Type B pancreatic cell (in vitro differentiated cells): ENCODE data around the gene RNPEP. TPM values are rescaled to one million over a fixed set of nuclear protein-coding genes. Genes with fewer than 3 reads are reported as not detected.
A peak's percentile ranks its signal among the peaks of the same experiment; 100 is the strongest.

ENCODE experiments used
- DNase-seq: peaks from one replicate; pipeline ENCODE4 v3.0.0; 2021; ENCODE audit warnings: mixed read lengths; ENCODE audit not compliant: unreplicated experiment; ENCODE audit errors: extremely low spot score
- H3K27ac Mint-ChIP-seq: 2 replicates; pipeline ENCODE4 v1.8.0; 2021; ENCODE audit warnings: mild to moderate bottlenecking, mixed read lengths
- H3K27me3 Mint-ChIP-seq: 2 replicates; pipeline ENCODE4 v1.8.0; 2021; ENCODE audit warnings: mixed read lengths
- H3K36me3 Mint-ChIP-seq: 2 replicates; pipeline ENCODE4 v1.8.0; 2021; ENCODE audit warnings: mixed read lengths
- H3K4me1 Mint-ChIP-seq: one replicate; pipeline ENCODE4 v1.8.0; 2021; ENCODE audit warnings: mixed read lengths; ENCODE audit not compliant: unreplicated experiment
- H3K4me3 Mint-ChIP-seq: 2 replicates; pipeline ENCODE4 v1.8.0; 2021; ENCODE audit warnings: mild to moderate bottlenecking, mixed read lengths
- H3K9me3 Mint-ChIP-seq: 2 replicates; pipeline ENCODE4 v1.8.0; 2021; ENCODE audit warnings: mixed read lengths
- long read RNA-seq: library from polyadenylated mRNA; unstranded; transcript quantifications from one replicate; pipeline ENCODE4 v2.0.0, GENCODE V29; 2020
- total RNA-seq: library from RNA; stranded (reverse); gene quantifications from 2 replicates; pipeline ENCODE4 v1.2.1, GENCODE V29; 2021; ENCODE audit warnings: low replicate concordance
- TF ChIP-seq, protein P1 (sequence below): fragments of 200-600 bp; sonication (generic); conservative IDR thresholded peaks from 2 replicates; pipeline ENCODE4 v1.5.0; 2021; ENCODE audit warnings: antibody characterized with exemption, mild to moderate bottlenecking

The RNPEP gene
- 57.3 and 63.9 TPM in 2 replicates for total RNA-seq
- long read RNA-seq, partial matches to known transcripts: 21 of 30 reads
- long read RNA-seq, other reads (novel, unspliced or antisense): 7 of 30 reads

DNA sequence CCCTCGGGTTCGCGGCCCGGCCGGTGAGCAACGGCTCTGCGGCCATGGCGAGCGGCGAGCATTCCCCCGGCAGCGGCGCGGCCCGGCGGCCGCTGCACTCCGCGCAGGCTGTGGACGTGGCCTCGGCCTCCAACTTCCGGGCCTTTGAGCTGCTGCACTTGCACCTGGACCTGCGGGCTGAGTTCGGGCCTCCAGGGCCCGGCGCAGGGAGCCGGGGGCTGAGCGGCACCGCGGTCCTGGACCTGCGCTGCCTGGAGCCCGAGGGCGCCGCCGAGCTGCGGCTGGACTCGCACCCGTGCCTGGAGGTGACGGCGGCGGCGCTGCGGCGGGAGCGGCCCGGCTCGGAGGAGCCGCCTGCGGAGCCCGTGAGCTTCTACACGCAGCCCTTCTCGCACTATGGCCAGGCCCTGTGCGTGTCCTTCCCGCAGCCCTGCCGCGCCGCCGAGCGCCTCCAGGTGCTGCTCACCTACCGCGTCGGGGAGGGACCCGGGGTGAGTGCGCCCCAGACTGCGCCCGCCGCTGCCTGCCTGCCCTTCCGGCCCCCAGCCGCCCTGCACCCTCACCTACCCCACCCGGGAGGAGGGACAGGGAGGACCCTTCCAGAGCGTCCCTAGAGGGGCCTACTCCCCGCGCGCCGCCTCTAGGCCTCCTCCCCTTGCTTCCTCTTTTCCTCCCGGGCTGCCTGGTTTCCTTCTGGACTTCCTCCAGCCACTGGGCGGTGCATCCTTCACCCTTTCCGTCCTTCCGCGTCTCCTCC lies at the start of gene RNPEP:
RNPEP (plus strand) TSS at position 26 of the 757 bp plus-strand sequence; CDS start at position 45, 19 bp downstream.
- H3K4me1 Mint-ChIP-seq: peaks cover 23% of the 10 kb centered on the region
- H3K36me3 Mint-ChIP-seq: peaks cover 5% of the 10 kb centered on the region

GRCh38 chr1:201933840-201934430 lies 48.5 kb upstream of the RNPEP start:
- TF ChIP-seq, protein P1, sequence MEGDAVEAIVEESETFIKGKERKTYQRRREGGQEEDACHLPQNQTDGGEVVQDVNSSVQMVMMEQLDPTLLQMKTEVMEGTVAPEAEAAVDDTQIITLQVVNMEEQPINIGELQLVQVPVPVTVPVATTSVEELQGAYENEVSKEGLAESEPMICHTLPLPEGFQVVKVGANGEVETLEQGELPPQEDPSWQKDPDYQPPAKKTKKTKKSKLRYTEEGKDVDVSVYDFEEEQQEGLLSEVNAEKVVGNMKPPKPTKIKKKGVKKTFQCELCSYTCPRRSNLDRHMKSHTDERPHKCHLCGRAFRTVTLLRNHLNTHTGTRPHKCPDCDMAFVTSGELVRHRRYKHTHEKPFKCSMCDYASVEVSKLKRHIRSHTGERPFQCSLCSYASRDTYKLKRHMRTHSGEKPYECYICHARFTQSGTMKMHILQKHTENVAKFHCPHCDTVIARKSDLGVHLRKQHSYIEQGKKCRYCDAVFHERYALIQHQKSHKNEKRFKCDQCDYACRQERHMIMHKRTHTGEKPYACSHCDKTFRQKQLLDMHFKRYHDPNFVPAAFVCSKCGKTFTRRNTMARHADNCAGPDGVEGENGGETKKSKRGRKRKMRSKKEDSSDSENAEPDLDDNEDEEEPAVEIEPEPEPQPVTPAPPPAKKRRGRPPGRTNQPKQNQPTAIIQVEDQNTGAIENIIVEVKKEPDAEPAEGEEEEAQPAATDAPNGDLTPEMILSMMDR: no peak
- H3K36me3 Mint-ChIP-seq: no peaks in the 10 kb centered on the region
- no peak overlapping the region for H3K4me3 Mint-ChIP-seq
- H3K4me1 Mint-ChIP-seq: peaks cover 9% of the 10 kb centered on the region
- H3K27ac Mint-ChIP-seq: no peak overlapping the region
- H3K9me3 Mint-ChIP-seq: no peaks in the 10 kb centered on the region
- no peak for DNase-seq
- H3K27me3 Mint-ChIP-seq: no peaks in the 10 kb centered on the region

More for the DNA sequence above, at the start of gene RNPEP:
- Mint-ChIP-seq H3K4me3 (peak within 1 kb of the TSS; percentile 98), H3K27ac (peak within 1 kb of the TSS; percentile 98), H3K9me3 (no peaks in the 10 kb centered on the region), H3K27me3 (no peaks in the 10 kb centered on the region)
- DNase-seq: peak; percentile 74
- TF ChIP-seq, protein P1: peak; percentile 43

- Mint-ChIP-seq H3K9me3 (no peaks in the 10 kb centered on the region), H3K36me3 (no peaks in the 10 kb centered on the region), H3K27me3 (no peaks in the 10 kb centered on the region), H3K4me1 (peaks cover 31% of the 10 kb centered on the region), H3K27ac (no peak overlapping the region), H3K4me3 (no peak overlapping the region)
- DNase-seq: no peak
- TF ChIP-seq, protein P1: no peak
Observed at GRCh38 chr1:201937624-201938213, 44.7 kb upstream of the RNPEP start.

DNA sequence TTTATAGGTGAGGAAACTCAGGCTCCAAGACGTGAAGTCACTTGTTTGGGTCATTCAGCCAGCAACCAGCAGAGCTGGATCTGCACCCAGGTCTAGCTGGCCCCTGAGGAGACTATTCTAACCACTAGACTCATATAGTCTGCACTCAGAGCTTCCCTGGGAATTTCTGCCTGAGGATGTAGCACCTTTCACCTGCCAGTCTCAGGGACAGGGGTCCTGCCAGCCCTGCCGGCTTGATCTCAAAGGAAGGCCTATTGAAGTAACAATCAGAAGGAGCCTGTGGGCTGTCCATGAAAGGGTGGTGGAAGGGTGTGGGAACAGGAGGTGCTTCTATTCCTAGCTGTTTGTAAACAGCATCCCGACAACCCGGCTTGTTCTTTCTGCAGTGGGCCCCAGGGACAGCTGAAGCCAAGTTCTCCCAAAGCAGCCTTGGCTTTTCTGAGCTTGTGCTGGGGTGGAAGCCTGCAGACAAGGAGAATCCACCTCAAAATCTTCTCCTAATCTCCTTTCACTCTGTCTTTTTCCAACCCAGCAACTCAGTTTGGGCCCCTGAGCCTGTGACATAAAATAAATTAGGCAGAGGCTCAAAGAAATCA lies 43.9 kb upstream of the RNPEP start:
- Mint-ChIP-seq H3K27ac (peak overlapping the region; percentile 39), H3K4me3 (no peak overlapping the region), H3K4me1 (peaks cover 37% of the 10 kb centered on the region)

GRCh38 chr1:201939148-201939547 lies 43.3 kb upstream of the RNPEP start:
- no peak for DNase-seq
- Mint-ChIP-seq H3K27me3 (no peaks in the 10 kb centered on the region), H3K4me3 (no peak overlapping the region), H3K9me3 (no peaks in the 10 kb centered on the region), H3K4me1 (peaks cover 35% of the 10 kb centered on the region), H3K27ac (peak overlapping the region; percentile 39), H3K36me3 (no peaks in the 10 kb centered on the region)
- TF ChIP-seq, protein P1: no peak

More for the DNA sequence above, 43.9 kb upstream of the RNPEP start:
- TF ChIP-seq, protein P1: no peak
- no peaks in the 10 kb centered on the region for H3K27me3 Mint-ChIP-seq
- no peak for DNase-seq
- H3K36me3 Mint-ChIP-seq: no peaks in the 10 kb centered on the region
- H3K9me3 Mint-ChIP-seq: no peaks in the 10 kb centered on the region
